HTERT RPE-1 (cell line): ENCODE results near the gene IFITM10.
"Not testable (repeated sequence)": the region's sequence is repeated elsewhere in the genome, so short reads cannot be mapped to it uniquely, and the experiment has no call there.

ENCODE experiments used
- in situ Hi-C: fragments of 300-500 bp; cut with MboI; formaldehyde crosslinking; loops from 4 replicates; pipeline ENCODE4 v1.14.3; 2020; ENCODE audit warnings: low sequenced_read_pairs

The IFITM10 gene

DNA sequence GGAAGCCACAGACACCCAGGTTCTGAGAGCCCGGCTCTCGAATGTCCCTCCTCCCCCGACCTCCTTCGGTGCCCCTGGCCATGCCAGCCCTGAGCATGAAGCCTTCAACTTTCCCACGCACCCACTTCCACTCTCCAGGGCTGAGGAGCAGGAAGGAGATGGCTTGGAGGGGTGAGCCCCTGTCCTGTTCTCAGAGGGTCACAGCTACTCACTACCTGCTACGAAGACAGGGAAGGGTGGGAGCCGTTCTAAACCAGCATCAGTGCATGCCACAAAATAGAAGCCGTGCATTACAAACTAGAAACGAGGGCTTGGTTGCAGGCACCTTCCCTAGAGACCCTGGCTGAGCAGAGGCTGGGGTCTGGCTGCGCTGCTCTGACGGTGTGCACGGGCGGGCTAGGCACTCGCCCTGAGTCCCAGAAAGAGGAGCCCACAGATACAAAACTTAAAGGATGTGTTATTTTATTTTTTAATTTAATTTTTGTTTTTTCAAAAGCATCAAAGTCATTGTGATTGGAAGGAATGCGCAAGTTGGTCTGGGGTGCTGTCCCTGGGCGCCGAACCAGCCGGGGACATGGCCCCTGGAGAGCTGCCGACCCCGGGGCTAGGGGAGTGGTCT is 57.6 kb downstream of the IFITM10 start:
- in situ Hi-C loops: no loop called here

DNA sequence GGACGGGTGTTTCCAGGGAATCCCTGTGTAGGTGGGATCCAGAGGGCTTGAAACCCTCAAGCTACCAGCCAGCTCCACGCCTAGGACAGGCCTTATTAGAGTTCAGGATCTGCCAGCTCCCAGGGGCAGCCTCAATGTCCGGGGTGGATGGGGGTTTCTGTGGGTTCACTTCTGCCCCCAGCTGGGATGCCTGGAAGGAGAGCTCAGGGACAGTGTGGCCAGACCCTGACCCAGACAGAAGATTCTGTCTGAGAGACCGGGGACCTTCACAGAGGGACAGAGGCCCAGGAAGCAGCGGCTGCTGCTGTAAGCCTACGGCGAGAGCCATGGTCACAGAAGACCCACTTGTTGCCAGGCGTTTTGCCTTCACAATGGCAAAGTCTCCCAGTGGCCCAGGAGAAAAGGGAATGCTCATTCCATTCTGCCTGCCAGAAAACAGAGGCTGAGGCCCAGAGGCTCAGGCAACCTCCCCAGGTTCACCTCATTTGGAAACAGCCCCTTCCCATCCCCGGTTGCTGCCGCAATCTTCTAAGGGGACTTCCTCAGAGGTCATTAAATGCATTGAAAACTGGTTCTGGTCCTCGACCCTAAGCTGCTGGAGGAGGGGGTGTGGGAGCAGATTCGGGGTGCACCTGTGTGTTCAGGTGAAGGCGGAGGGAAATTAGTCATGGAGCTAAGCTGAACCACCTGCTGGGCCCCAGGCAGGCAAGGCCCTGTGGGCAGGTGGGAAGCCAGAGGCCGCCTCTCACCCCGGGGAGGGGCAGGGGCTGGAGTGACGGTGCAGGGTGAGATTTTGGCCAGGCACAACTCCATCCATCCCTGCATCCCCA is 58.3 kb downstream of the IFITM10 start:
- in situ Hi-C loops: no loop called here

DNA sequence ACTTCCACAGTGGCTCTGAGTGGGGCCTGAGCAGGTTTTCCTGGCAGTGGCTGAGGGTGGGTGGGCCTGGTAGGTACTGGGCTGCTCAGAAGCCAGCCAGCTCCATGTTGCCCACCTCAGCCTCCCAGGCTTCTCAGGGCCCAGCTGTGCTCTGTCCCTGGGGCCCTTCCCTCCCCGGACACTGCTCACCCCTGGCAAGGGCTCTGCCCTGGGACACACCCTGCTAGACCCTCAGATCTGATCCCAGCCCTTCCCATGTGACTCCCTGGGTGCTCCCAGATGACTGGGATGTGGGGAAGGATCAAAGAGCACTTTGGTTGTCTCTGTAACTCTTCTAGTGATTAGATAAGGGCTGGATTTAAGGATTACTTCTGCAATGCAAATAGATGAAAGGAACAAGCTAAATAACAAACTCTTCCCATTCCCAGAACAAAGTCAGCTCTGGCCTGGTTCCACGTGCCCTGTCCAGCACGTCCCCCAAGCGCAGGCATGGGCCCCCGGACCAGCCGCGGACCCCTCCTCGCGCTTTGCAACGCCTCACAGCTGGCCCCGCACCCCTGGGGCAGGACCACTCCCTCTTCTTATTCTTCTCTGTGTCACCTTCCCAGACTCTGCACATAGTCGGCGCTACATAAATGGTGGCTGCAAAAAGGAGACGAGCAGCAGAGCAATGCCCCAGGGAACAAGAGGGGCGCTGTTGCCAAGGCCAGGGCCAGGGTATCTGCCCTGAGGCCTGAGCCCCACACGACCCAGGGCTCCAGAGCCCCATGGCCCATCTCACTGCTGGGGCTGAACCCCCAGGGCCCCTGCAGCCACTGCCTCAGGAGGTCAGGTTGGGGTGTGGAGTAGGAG is 59.1 kb downstream of the IFITM10 start:
- in situ Hi-C loops: no loop called here

DNA sequence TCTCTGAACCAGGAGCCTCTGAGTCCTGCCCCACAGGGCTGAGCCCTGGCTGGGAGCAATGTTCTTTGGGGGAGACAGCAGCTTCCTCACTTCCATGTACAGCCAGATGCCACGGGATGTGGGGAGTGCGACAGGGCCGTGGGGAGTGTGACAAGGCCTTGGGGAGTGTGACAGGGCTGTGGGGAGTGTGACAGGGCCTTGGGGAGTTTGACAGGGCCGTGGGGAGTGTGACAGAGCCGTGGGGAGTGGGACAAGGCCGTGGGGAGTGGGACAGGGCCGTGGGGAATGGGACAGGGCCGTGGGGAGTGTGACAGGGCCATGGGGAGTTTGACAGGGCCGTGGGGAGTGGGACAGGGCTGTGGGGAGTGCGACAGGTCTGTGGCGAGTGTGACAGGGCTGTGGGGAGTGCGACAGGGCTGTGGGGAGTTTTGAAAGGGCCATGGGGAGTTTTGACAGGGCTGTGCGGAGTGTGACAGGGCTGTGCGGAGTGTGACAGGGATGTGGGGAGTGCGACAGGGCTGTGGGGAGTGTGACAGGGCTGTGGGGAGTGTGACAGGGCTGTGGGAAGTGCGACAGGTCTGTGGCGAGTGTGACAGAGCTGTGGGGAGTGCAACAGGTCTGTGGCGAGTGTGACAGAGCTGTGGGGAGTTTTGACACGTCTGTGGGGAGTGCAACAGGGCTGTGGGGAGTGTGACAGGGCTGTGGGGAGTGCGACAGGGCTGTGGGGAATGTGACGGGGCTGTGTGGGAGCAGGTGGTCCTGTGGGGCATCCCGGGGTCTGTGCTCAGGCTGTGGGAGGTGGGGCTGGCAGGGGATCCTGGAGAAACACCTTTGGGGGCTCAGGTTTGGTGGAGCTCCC is 60.0 kb downstream of the IFITM10 start:
- in situ Hi-C loops: no loop called here

DNA sequence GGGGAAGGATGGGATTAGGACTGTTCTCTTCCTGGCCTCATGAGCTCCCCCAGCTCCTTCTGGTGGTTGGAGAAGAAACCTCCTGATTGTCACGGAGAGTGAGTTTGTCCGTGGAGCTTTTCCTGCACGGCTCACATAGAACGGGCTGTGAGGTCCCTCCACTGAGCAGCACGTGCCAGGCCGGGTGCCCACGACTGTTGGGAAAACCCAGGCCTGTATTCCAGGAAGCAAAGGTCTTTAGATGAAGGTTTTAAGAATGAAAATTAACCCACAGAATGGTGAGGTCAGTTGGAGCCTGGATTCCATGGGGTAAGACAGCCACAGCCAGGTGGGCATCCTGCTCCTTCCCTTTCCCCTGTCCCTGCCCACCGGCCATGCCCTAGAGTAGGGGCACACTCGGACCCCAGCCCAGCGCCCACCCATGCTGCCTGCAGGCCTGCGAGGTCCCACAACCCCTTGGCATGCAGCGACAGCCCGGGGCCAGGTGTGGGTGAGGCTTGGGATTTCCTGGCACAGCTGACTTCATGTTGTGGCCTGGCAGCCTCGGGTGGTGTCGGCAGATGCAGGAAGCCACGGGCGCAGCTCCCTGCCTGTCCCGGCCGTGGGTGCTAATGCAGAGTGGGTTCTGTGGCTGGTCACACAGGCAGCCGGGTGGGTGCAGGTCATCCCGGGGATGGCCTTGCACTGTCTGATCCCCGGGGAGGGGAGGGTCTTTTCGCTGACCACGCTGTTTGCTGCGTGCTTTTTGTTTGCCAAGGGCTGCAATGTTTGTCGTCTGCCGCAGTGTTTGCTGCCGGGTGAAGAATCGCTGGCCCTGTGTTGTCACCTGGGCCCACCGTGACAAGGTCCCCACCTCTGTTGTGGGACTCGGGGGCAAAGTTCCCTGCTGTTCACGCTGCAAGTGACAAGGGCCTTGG is 60.9 kb downstream of the IFITM10 start:
- in situ Hi-C loops: not testable (repeated sequence)

DNA sequence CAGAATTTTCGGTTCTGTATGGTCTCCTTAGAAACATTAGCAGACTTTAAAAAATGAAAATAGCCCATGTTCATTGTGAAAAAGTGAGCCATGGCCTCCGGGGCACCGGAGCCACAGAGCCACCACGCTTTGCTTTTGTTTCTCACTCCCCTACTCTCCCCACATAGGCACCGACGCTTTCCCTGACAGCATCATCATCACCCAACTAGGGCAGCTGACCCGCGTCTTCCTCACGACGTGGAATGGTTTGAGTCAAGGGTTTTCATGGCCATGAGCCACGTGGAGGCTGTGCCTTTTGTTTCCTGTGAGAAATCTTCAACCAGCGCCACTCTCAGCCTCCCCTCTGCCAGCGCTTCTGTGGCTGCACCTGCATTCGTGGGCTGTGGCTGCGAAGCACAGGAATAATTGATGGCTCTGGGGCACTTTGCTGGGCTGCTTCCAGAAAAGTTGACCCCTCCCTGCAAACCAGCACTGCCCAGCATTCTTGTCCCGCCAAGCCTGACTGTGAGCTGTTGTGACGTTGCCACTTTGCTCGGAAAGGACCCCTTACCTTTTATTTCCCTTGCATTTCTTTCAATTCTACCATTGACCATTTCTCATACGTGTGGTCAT is 62.0 kb downstream of the IFITM10 start:
- in situ Hi-C loops: not testable (repeated sequence)

DNA sequence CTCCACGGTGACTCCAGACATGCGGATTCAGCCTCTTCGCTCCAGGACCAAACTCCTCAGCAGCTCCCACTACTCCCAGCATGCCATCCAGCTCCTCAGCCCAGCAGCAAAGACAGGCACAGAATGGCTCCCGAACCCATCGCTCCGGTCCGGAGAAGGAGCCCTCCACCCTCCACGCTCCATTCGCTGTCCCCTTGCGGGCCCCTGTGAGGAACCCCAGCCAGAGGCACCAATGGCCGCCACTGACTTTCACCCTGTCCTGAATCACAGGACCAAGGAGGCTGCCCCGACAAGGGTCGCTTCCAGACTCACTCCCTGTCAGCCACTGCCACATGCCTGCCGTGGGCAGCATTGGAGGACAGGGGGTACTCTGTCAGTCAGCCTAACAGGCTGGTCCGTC is 64.2 kb downstream of the IFITM10 start:
- in situ Hi-C loops: not testable (repeated sequence)

DNA sequence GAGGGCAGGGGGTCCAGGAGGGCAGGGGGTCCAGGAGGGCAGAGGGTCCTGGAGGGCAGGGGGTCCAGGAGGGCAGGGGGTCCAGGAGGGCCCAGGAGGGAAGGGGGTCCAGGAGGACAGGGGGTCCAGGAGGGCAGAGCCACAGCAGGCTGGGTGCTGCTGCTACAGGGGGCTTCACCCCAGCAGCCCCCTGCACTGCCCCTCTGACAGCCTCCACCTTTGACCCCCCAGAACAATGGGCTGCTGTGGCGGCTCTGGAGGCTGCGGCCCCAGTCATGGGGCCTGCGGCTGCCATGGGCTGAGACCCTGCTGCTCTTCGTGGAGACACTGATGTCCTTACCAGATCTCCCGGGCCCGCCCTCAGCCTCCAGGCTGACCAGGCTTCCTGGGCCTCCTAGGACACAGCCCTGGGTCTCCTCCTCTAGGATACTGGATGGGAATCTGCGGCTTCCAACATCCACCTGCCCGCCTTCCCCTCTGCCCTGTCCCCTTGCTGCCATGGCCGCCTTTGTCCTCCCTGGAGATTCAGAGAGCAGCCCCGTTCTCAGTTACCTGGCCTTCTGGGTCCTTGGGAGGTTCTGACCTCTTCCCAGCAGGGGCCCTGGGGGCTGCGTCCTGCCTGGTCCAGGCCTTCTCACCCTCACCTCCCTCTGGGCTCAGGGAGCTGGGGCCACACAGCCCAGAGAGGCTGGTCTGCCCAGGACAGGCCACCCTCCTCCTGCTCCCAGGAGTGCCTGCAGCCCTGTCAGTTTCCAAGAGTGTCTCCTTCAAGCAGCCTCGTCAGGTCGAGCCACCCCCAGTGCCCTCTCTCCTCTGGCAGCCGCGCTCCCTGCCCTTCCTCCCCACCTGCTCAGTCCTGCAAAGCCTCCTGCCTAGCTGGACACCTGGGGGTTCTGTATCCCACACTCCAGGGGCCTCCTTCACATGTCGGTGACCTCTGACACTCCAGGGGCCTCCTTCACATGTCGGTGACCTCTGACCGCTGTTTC is 65.2 kb downstream of the IFITM10 start:
- in situ Hi-C loops: not testable (repeated sequence)

DNA sequence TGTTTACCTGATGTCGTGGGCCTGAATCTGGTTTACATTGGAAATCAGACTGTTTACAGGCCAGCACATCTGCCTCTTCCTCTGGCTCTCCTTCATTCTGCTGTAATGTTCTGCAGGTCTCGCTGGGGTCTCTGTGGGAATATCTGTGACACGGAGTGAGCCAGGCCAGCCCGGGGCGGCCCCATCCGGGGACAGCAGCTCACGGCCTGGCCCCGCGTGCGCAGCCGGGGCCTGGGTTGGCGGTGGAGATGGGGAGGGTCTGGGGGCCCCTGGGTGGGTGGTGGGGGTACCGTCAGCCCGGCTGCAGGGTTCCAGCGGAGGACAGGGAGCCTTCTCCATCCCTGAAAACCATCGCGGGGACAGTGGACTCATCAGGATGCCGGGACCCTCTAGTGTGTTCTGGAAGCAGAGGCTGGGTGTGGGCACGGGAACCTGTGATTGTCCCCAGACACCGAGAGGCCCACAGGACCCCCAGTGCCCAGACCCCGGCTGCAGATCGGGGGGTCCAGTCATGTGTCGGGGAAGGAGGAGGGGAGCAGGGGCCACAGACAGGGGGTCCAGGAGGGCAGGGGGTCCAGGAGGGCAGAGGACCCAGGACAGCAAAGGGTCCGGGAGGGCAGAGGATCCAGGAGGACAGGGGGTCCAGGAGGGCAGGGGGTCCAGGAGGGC is 66.4 kb downstream of the IFITM10 start:
- in situ Hi-C loops: not testable (repeated sequence)

DNA sequence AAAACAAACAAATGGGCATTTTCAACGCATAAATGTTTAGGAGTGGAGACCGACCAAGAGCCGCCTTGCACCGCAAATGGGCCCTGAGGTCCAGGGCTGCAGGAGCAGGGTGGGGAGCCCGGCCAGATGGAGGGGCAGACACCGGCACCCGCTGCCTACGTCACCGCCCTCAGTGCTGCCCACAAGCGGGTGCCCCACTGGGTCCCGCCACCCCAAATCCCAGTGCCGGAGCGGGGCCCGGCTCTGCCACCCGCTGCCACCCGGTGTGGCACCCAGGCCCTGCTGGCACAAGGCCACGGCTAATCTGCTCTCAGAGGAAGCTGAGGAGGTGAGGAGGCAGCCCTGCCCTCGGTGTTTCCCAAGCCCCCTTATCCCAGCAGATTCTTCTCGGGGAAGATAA is 67.2 kb downstream of the IFITM10 start:
- in situ Hi-C loops: not testable (repeated sequence)
